Trophoblast cell (in vitro differentiated cells and primary cell): ENCODE data around the gene KCNK3.

Experiments
- DNase-seq, 2 donors: peaks; one replicate each; pipeline ENCODE4 v3.0.0-alpha.2; 2016
- H2AFZ ChIP-seq: 2 replicates; pipeline ENCODE4 v1.6.1; 2013; ENCODE audit warnings: low read length, moderate library complexity, mild to moderate bottlenecking; ENCODE audit not compliant: insufficient read depth, poor library complexity
- H2AK5ac ChIP-seq: 2 replicates; pipeline ENCODE4 v1.6.1; 2013; ENCODE audit warnings: mild to moderate bottlenecking, low read length
- H2BK120ac ChIP-seq: 2 replicates; pipeline ENCODE4 v1.6.1; 2013; ENCODE audit warnings: low read length, mild to moderate bottlenecking, moderate library complexity; ENCODE audit not compliant: insufficient read depth, poor library complexity
- H2BK12ac ChIP-seq: 2 replicates; pipeline ENCODE4 v1.6.1; 2013; ENCODE audit warnings: mild to moderate bottlenecking, low read length, moderate library complexity
- H2BK5ac ChIP-seq: 2 replicates; pipeline ENCODE4 v1.6.1; 2013; ENCODE audit warnings: low read length, low read depth, moderate library complexity, mild to moderate bottlenecking; ENCODE audit not compliant: poor library complexity
- H3K14ac ChIP-seq: 2 replicates; pipeline ENCODE4 v1.6.1; 2013; ENCODE audit warnings: mild to moderate bottlenecking, low read length
- H3K18ac ChIP-seq: 2 replicates; pipeline ENCODE4 v1.6.1; 2013; ENCODE audit warnings: mild to moderate bottlenecking, low read length
- H3K23ac ChIP-seq: 2 replicates; pipeline ENCODE4 v1.6.1; 2013; ENCODE audit warnings: low read length
- H3K27ac ChIP-seq: 2 replicates; pipeline ENCODE4 v1.5.1; 2013; ENCODE audit warnings: low read depth, mild to moderate bottlenecking, inconsistent platforms, low read length, moderate library complexity
- H3K27me3 ChIP-seq: 2 replicates; pipeline ENCODE4 v1.6.1; 2013; ENCODE audit warnings: inconsistent platforms, mild to moderate bottlenecking, low read length, moderate library complexity; ENCODE audit not compliant: insufficient read depth
- H3K36me3 ChIP-seq, 2 experiments: 1 replicate in 1 of 2; 2 replicates in 1 of 2; pipeline ENCODE4 v1.6.1; 2013; ENCODE audit warnings: low read length in 2 of 2, mild to moderate bottlenecking in 2 of 2, moderate library complexity in 1 of 2; ENCODE audit not compliant: insufficient read depth in 2 of 2, control insufficient read depth in 1 of 2
- H3K4ac ChIP-seq: 2 replicates; pipeline ENCODE4 v1.6.1; 2013; ENCODE audit warnings: low read depth, mild to moderate bottlenecking, low read length, moderate library complexity
- H3K4me1 ChIP-seq, 2 experiments: 1 replicate in 1 of 2; 2 replicates in 1 of 2; pipeline ENCODE4 v1.6.1; 2013; ENCODE audit warnings: low read length in 2 of 2, mild to moderate bottlenecking in 2 of 2, moderate library complexity in 1 of 2; ENCODE audit not compliant: insufficient read depth in 2 of 2, control insufficient read depth in 1 of 2
- H3K4me2 ChIP-seq: 2 replicates; pipeline ENCODE4 v1.6.1; 2013; ENCODE audit warnings: inconsistent platforms, mild to moderate bottlenecking, low read length, moderate library complexity
- H3K4me3 ChIP-seq: 2 replicates; pipeline ENCODE4 v1.5.1; 2013; ENCODE audit warnings: mild to moderate bottlenecking, low read depth, low read length, inconsistent platforms
- H3K79me1 ChIP-seq: one replicate; pipeline ENCODE4 v1.6.1; 2013; ENCODE audit warnings: low read length
- H3K79me2 ChIP-seq: 2 replicates; pipeline ENCODE4 v1.6.1; 2013; ENCODE audit warnings: low read length, mild to moderate bottlenecking; ENCODE audit not compliant: control insufficient read depth, insufficient read depth, poor library complexity
- H3K9ac ChIP-seq: 2 replicates; pipeline ENCODE4 v1.6.1; 2013; ENCODE audit warnings: mild to moderate bottlenecking, low read length
- H3K9me3 ChIP-seq: 2 replicates; pipeline ENCODE4 v1.6.1; 2013; ENCODE audit warnings: low read depth, mild to moderate bottlenecking, control low read depth, inconsistent platforms, low read length; ENCODE audit not compliant: insufficient read depth
- H4K12ac ChIP-seq: 2 replicates; pipeline ENCODE4 v1.6.1; 2013; ENCODE audit warnings: low read depth, mild to moderate bottlenecking, low read length, moderate library complexity
- H4K8ac ChIP-seq: 2 replicates; pipeline ENCODE4 v1.6.1; 2013; ENCODE audit warnings: low read depth, mild to moderate bottlenecking, low read length, moderate library complexity
- H4K91ac ChIP-seq: one replicate; pipeline ENCODE4 v1.6.1; 2013; ENCODE audit warnings: low read depth, mild to moderate bottlenecking, low read length, moderate library complexity
- WGBS: extraction: QIAGEN DNeasy Blood & Tissue Kit; methylation state at CpG from one replicate; pipeline ENCODE4 v1.1.7; 2013; ENCODE audit warnings: missing lambda C conversion rate; ENCODE audit not compliant: insufficient read length, insufficient coverage; ENCODE audit errors: extremely low coverage; 5-methylcytosine and 5-hydroxymethylcytosine counted together

Gene KCNK3

GRCh38 chr2:26729311-26729710 is 36.8 kb downstream of the KCNK3 start:
- Histone ChIP-seq H3K79me1 (no peaks in the 10 kb centered on the region), H3K79me2 (no peaks in the 10 kb centered on the region), H3K9ac (no peak overlapping the region), H4K8ac (no peak overlapping the region), H3K27me3 (no peaks in the 10 kb centered on the region), H4K91ac (no peak overlapping the region), H3K23ac (no peak overlapping the region), H3K4me3 (no peak overlapping the region), H3K27ac (no peak overlapping the region), H3K4me2 (no peak overlapping the region), H2BK5ac (no peak overlapping the region), H3K9me3 (peaks cover 2% of the 10 kb centered on the region), H2AK5ac (no peak overlapping the region), H2BK120ac (no peak overlapping the region), H2AFZ (no peak overlapping the region), H3K18ac (no peak overlapping the region), H3K36me3 (no peaks in the 10 kb centered on the region), H3K4ac (no peak overlapping the region), H4K12ac (no peak overlapping the region), H3K14ac (no peak overlapping the region), H2BK12ac (no peak overlapping the region), H3K4me1 (no peaks in the 10 kb centered on the region)
- no CpG with 5 or more reads among the region's 2 CpGs for WGBS
- no peak for DNase-seq

- H2BK120ac ChIP-seq = no peak overlapping the region
- H4K12ac ChIP-seq = no peak overlapping the region
- H3K9me3 ChIP-seq = peaks cover 2% of the 10 kb centered on the region
- no peak overlapping the region for H2BK5ac ChIP-seq
- H3K4me1 ChIP-seq = no peaks in the 10 kb centered on the region
- H3K27ac ChIP-seq = no peak overlapping the region
- no peak overlapping the region for H3K4me2 ChIP-seq
- H3K4ac ChIP-seq = no peak overlapping the region
- no CpG with 5 or more reads among the region's 19 CpGs for WGBS
- H2AFZ ChIP-seq = no peak overlapping the region
- H3K23ac ChIP-seq = no peak overlapping the region
- no peak overlapping the region for H3K4me3 ChIP-seq
- no peak overlapping the region for H2AK5ac ChIP-seq
- H3K79me2 ChIP-seq = no peaks in the 10 kb centered on the region
- H3K18ac ChIP-seq = no peak overlapping the region
- no peaks in the 10 kb centered on the region for H3K79me1 ChIP-seq
- no peak overlapping the region for H2BK12ac ChIP-seq
- H3K9ac ChIP-seq = no peak overlapping the region
- no peak overlapping the region for H4K91ac ChIP-seq
- H3K27me3 ChIP-seq = no peaks in the 10 kb centered on the region
- H4K8ac ChIP-seq = no peak overlapping the region
- DNase-seq = no peak
- H3K14ac ChIP-seq = no peak overlapping the region
- H3K36me3 ChIP-seq = no peaks in the 10 kb centered on the region
Observed at GRCh38 chr2:26730549-26731344, 38.2 kb downstream of the KCNK3 start.

- no peaks in the 10 kb centered on the region for H3K27me3 ChIP-seq
- no peak overlapping the region for H3K18ac ChIP-seq
- H3K79me2 ChIP-seq = no peaks in the 10 kb centered on the region
- no peak overlapping the region for H3K27ac ChIP-seq
- H4K12ac ChIP-seq = no peak overlapping the region
- H3K23ac ChIP-seq = no peak overlapping the region
- no peak overlapping the region for H2AK5ac ChIP-seq
- no peak for DNase-seq
- H2BK120ac ChIP-seq = no peak overlapping the region
- H3K79me1 ChIP-seq = no peaks in the 10 kb centered on the region
- H2AFZ ChIP-seq = no peak overlapping the region
- no peak overlapping the region for H4K91ac ChIP-seq
- H3K9me3 ChIP-seq = peaks cover 2% of the 10 kb centered on the region
- H3K4ac ChIP-seq = no peak overlapping the region
- no peak overlapping the region for H2BK12ac ChIP-seq
- H3K4me3 ChIP-seq = no peak overlapping the region
- H3K36me3 ChIP-seq = no peaks in the 10 kb centered on the region
- no peak overlapping the region for H4K8ac ChIP-seq
- no peak overlapping the region for H3K14ac ChIP-seq
- no peak overlapping the region for H3K9ac ChIP-seq
- no CpG with 5 or more reads among the region's 4 CpGs for whole genome bisulfite sequencing
- H2BK5ac ChIP-seq = no peak overlapping the region
- no peaks in the 10 kb centered on the region for H3K4me1 ChIP-seq
- H3K4me2 ChIP-seq = no peak overlapping the region
Observed at GRCh38 chr2:26731714-26732113, 39.2 kb downstream of the KCNK3 start.

- H3K23ac ChIP-seq = no peak overlapping the region
Observed at GRCh38 chr2:26732446-26732845, 39.9 kb downstream of the KCNK3 start.

More at GRCh38 chr2:26732446-26732845, 39.9 kb downstream of the KCNK3 start:
- Histone ChIP-seq H4K12ac (no peak overlapping the region), H2AK5ac (no peak overlapping the region), H3K14ac (no peak overlapping the region), H2BK120ac (no peak overlapping the region), H3K9me3 (peaks cover 2% of the 10 kb centered on the region), H3K4me2 (no peak overlapping the region), H3K79me2 (no peaks in the 10 kb centered on the region), H3K36me3 (no peaks in the 10 kb centered on the region), H3K9ac (no peak overlapping the region), H3K4ac (no peak overlapping the region), H2AFZ (no peak overlapping the region), H4K91ac (no peak overlapping the region), H2BK12ac (no peak overlapping the region), H3K79me1 (no peaks in the 10 kb centered on the region), H3K18ac (no peak overlapping the region), H3K4me3 (peak overlapping the region; percentile 9), H4K8ac (no peak overlapping the region), H2BK5ac (no peak overlapping the region), H3K4me1 (no peaks in the 10 kb centered on the region), H3K27me3 (no peaks in the 10 kb centered on the region), H3K27ac (no peak overlapping the region)
- no CpG with 5 or more reads among the region's 3 CpGs for WGBS
- no peak for DNase-seq
